Fibroblast of villous mesenchyme (primary cell): ENCODE results near the gene CILP. TPM values are rescaled to one million over a fixed set of nuclear protein-coding genes. Genes with fewer than 3 reads are reported as not detected.

Experiments
- DNase-seq: peaks from one replicate; pipeline ENCODE4 v3.0.0-alpha.2; 2010; ENCODE audit warnings: low read depth
- H3K4me3 ChIP-seq: 2 replicates; pipeline ENCODE4 v1.5.1; 2011; ENCODE audit warnings: low read depth, mild to moderate bottlenecking, low read length
- total RNA-seq: library from RNA; depleted of rRNA; stranded (reverse); fragments of >200 nt; gene quantifications from 2 replicates; pipeline ENCODE4 v1.2.3, GENCODE V29; 2012
- TF ChIP-seq, protein P1 (sequence below): IDR thresholded peaks from 2 replicates; pipeline ENCODE4 v1.5.1; 2012; ENCODE audit warnings: low read depth, mild to moderate bottlenecking, low read length; ENCODE audit not compliant: insufficient read depth

CILP gene
- total RNA-seq, 1 donor, result under 0.01 TPM

- DNase-seq, result no peak
- TF ChIP-seq, protein P1, sequence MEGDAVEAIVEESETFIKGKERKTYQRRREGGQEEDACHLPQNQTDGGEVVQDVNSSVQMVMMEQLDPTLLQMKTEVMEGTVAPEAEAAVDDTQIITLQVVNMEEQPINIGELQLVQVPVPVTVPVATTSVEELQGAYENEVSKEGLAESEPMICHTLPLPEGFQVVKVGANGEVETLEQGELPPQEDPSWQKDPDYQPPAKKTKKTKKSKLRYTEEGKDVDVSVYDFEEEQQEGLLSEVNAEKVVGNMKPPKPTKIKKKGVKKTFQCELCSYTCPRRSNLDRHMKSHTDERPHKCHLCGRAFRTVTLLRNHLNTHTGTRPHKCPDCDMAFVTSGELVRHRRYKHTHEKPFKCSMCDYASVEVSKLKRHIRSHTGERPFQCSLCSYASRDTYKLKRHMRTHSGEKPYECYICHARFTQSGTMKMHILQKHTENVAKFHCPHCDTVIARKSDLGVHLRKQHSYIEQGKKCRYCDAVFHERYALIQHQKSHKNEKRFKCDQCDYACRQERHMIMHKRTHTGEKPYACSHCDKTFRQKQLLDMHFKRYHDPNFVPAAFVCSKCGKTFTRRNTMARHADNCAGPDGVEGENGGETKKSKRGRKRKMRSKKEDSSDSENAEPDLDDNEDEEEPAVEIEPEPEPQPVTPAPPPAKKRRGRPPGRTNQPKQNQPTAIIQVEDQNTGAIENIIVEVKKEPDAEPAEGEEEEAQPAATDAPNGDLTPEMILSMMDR, result no peak
- H3K4me3 ChIP-seq, result no peak overlapping the region
These were observed 11.6 kb upstream of the CILP start for GRCh38 chr15:65222891-65223290.

- TF ChIP-seq, protein P1, result no peak
- no peak overlapping the region for H3K4me3 ChIP-seq
- DNase-seq, result no peak
These were observed 10.4 kb upstream of the CILP start for GRCh38 chr15:65221697-65222096.

- no peak overlapping the region for H3K4me3 ChIP-seq
- DNase-seq, result no peak
- TF ChIP-seq, protein P1, result no peak
These were observed 7.9 kb upstream of the CILP start for GRCh38 chr15:65219137-65219536.

DNA sequence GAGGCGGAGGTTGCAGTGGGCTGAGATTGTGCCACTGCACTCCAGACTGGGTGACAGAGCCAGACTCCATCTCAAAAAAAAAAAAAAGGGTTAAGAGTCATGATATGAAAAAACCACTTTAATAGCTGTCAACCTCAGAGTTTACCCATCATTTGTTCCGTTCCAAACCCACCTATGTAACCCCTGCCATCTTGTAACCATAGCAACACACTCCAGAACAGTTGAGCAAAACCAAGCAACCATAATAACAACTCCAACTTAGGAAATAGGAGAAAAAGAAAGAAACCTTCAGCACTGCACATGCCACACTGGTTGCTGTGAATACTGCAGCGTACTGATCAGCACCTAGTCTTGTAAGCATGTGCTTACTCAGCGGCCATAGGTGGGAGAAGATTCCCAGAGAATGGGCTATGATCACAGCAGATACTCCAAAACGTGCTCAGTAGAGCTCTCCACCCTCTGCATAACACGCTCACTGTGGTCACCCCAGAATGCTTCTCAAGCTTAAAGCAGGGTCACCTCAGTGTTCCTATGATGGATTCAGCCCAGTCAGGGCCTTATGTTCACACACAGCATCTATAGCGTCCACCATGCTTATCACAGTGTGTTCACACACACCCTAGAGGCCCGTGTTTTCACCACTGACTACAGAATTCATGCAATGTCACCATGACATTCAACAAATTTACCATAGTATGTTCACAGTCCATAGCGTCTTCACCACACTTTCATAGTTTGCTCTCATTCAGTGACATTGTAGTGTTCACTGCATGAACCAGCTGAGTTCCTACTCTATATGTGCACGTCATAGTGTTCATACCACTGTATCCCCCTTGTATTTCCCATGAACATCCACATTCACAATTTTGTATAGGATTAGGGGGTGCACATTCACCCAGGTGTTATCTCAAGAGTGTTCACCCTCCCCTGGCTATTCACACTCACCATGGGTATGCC, 6.5 kb upstream of the CILP start:
- no peak for DNase-seq
- H3K4me3 ChIP-seq, result no peak overlapping the region
- TF ChIP-seq, protein P1, result no peak

DNA sequence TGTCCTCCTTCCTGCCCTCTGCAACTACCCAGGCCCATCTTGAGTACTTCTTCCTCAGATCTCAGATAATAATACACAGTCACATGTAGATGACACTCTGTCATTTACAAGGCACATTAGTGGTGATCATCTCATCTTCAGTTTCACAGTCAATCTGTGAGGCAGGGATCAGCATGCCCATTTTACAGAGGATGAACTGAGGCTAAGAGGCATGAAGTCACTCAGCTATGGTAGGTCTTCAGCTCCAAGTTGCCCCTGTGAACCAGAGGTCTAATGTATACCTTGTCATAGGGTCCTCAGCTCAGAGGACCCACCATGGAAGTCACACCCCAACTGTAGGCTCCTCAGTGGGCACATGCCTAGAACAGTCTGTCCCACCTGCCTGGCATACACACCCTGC, 4.2 kb upstream of the CILP start:
- no peak overlapping the region for H3K4me3 ChIP-seq
- no peak for DNase-seq
- TF ChIP-seq, protein P1, result no peak

GRCh38 chr15:65214010-65214409, 2.7 kb upstream of the CILP start:
- TF ChIP-seq, protein P1, result no peak
- no peak for DNase-seq
- no peak overlapping the region for H3K4me3 ChIP-seq

DNA sequence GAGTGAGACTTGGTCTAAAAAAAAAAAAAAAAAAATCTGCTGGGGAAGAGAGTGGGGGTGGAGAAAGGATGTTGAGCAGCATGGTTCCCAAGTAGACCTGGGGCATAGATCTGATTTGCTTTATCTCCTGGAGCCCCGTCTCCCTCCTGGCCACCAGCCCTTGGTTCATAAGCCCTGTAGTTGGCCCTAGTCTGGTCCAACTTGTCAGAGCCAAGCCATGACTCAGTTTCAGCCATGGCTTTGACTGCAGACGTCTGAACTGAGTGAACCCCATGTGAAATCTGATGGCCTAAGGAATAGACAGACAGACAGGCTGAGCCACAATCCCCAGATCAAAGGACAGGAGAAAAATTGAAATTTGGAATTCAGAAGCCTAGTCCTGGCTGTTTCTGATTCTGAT, 2.0 kb upstream of the CILP start:
- TF ChIP-seq, protein P1, result no peak
- no peak for DNase-seq

More for the DNA sequence above, 2.0 kb upstream of the CILP start:
- H3K4me3 ChIP-seq, result no peak overlapping the region
